H9 (cell line): Measurements from ENCODE around the gene TBC1D9B. TPM values are rescaled to one million over a fixed set of nuclear protein-coding genes. Genes with fewer than 3 reads are reported as not detected.

Source experiments
- DNase-seq: peaks from one replicate; pipeline ENCODE4 v3.0.0-alpha.2; 2017
- H2AFZ ChIP-seq: one replicate; pipeline ENCODE4 v1.6.1; 2013; ENCODE audit warnings: mild to moderate bottlenecking, low read length, control low read depth, moderate library complexity
- H2AK5ac ChIP-seq: 2 replicates; pipeline ENCODE4 v1.6.1; 2013; ENCODE audit warnings: low read length, control low read depth, mixed read lengths; ENCODE audit not compliant: insufficient read length
- H2BK120ac ChIP-seq: one replicate; pipeline ENCODE4 v1.6.1; 2013; ENCODE audit warnings: low read depth, mild to moderate bottlenecking, low read length, control low read depth, inconsistent platforms; ENCODE audit not compliant: poor library complexity, severe bottlenecking
- H2BK12ac ChIP-seq: 2 replicates; pipeline ENCODE4 v1.6.1; 2013; ENCODE audit warnings: low read length, control low read depth, mixed read lengths, low read depth; ENCODE audit not compliant: insufficient read length
- H2BK15ac ChIP-seq: 2 replicates; pipeline ENCODE4 v1.6.1; 2013; ENCODE audit warnings: low read depth, low read length, control low read depth
- H2BK20ac ChIP-seq: one replicate; pipeline ENCODE4 v1.6.1; 2013; ENCODE audit warnings: low read depth, mild to moderate bottlenecking, low read length, control low read depth, inconsistent platforms; ENCODE audit not compliant: poor library complexity, severe bottlenecking
- H2BK5ac ChIP-seq: 2 replicates; pipeline ENCODE4 v1.6.1; 2013; ENCODE audit warnings: low read length, control low read depth, mixed read lengths; ENCODE audit not compliant: insufficient read length
- H3K14ac ChIP-seq: 2 replicates; pipeline ENCODE4 v1.6.1; 2013; ENCODE audit warnings: low read length, control low read depth; ENCODE audit not compliant: insufficient read depth
- H3K18ac ChIP-seq: 2 replicates; pipeline ENCODE4 v1.6.1; 2013; ENCODE audit warnings: low read depth, mild to moderate bottlenecking, mixed read lengths, low read length, control low read depth; ENCODE audit not compliant: insufficient read length
- H3K23ac ChIP-seq: 2 replicates; pipeline ENCODE4 v1.6.1; 2013; ENCODE audit warnings: low read length, control low read depth, mixed read lengths, low read depth; ENCODE audit not compliant: insufficient read length
- H3K23me2 ChIP-seq: 2 replicates; pipeline ENCODE4 v1.6.1; 2013; ENCODE audit warnings: low read depth, mild to moderate bottlenecking, mixed read lengths, low read length, control low read depth; ENCODE audit not compliant: insufficient read length, poor library complexity, severe bottlenecking
- H3K27ac ChIP-seq: 2 replicates; pipeline ENCODE4 v1.5.1; 2013; ENCODE audit warnings: low read length, control low read depth, mixed read lengths, low read depth; ENCODE audit not compliant: insufficient read length
- H3K27me3 ChIP-seq: 2 replicates; pipeline ENCODE4 v1.6.1; 2013; ENCODE audit warnings: low read length, control low read depth, inconsistent platforms; ENCODE audit not compliant: insufficient read depth
- H3K4ac ChIP-seq: 2 replicates; pipeline ENCODE4 v1.6.1; 2013; ENCODE audit warnings: low read depth, mild to moderate bottlenecking, control low read depth, inconsistent platforms, low read length, moderate library complexity
- H3K4me1 ChIP-seq: 2 replicates; pipeline ENCODE4 v1.6.1; 2013; ENCODE audit warnings: low read length, control low read depth, inconsistent platforms; ENCODE audit not compliant: insufficient read depth
- H3K4me2 ChIP-seq: 2 replicates; pipeline ENCODE4 v1.6.1; 2013; ENCODE audit warnings: low read length, control low read depth, mixed read lengths; ENCODE audit not compliant: insufficient read length, insufficient read depth
- H3K56ac ChIP-seq: 2 replicates; pipeline ENCODE4 v1.6.1; 2013; ENCODE audit warnings: low read depth, mild to moderate bottlenecking, mixed read lengths, low read length, control low read depth; ENCODE audit not compliant: insufficient read length
- H3K79me1 ChIP-seq: 2 replicates; pipeline ENCODE4 v1.6.1; 2013; ENCODE audit warnings: low read depth, mild to moderate bottlenecking, moderate library complexity, low read length, control low read depth, inconsistent platforms; ENCODE audit not compliant: insufficient read depth, poor library complexity, severe bottlenecking
- H3K79me2 ChIP-seq: 2 replicates; pipeline ENCODE4 v1.6.1; 2013; ENCODE audit warnings: low read length, control low read depth, inconsistent platforms; ENCODE audit not compliant: insufficient read depth
- H3K9ac ChIP-seq: 2 replicates; pipeline ENCODE4 v1.6.1; 2013; ENCODE audit warnings: low read length, control low read depth, mixed read lengths; ENCODE audit not compliant: insufficient read length; ENCODE audit errors: extremely low read depth
- H3K9me3 ChIP-seq: one replicate; pipeline ENCODE4 v1.6.1; 2013; ENCODE audit warnings: low read depth, low read length, inconsistent platforms; ENCODE audit not compliant: control insufficient read depth
- H3T11ph ChIP-seq: one replicate; pipeline ENCODE4 v1.6.1; 2013; ENCODE audit warnings: mild to moderate bottlenecking, low read length, control low read depth, inconsistent platforms
- H4K20me1 ChIP-seq: one replicate; pipeline ENCODE4 v1.6.1; 2013; ENCODE audit not compliant: control insufficient read depth, insufficient read length, insufficient read depth
- H4K5ac ChIP-seq: 2 replicates; pipeline ENCODE4 v1.6.1; 2013; ENCODE audit warnings: low read depth, mild to moderate bottlenecking, mixed read lengths, low read length, control low read depth; ENCODE audit not compliant: insufficient read length
- H4K8ac ChIP-seq: replicated peaks from 2 replicates; pipeline ENCODE4 v1.6.1; 2013; ENCODE audit warnings: low read length, control low read depth, mixed read lengths, low read depth; ENCODE audit not compliant: insufficient read length
- H4K91ac ChIP-seq: 2 replicates; pipeline ENCODE4 v1.6.1; 2013; ENCODE audit warnings: low read depth, mild to moderate bottlenecking, moderate library complexity, mixed read lengths, low read length, control low read depth; ENCODE audit not compliant: insufficient read length
- H3K27ac Mint-ChIP-seq, 3 experiments: 2 replicates in 2 of 3; 3 replicates in 1 of 3; pipeline ENCODE4 v1.8.0; 2020 to 2021; ENCODE audit warnings: mixed read lengths in 3 of 3, mild to moderate bottlenecking in 1 of 3, moderate library complexity in 1 of 3
- H3K27me3 Mint-ChIP-seq: 2 replicates; pipeline ENCODE4 v1.8.0; 2021; ENCODE audit warnings: low read depth, mild to moderate bottlenecking, moderate library complexity, mixed read lengths
- H3K36me3 Mint-ChIP-seq, 3 experiments: 2 replicates in 2 of 3; 3 replicates in 1 of 3; pipeline ENCODE4 v1.8.0; 2020 to 2021; ENCODE audit warnings: low read depth in 3 of 3, mixed read lengths in 3 of 3; ENCODE audit not compliant: insufficient read depth in 1 of 3
- H3K4me1 Mint-ChIP-seq, 2 experiments: 2 replicates each; pipeline ENCODE4 v1.8.0; 2020; ENCODE audit warnings: mixed read lengths in 2 of 2
- H3K4me3 Mint-ChIP-seq, 2 experiments: 2 replicates in 1 of 2; 3 replicates in 1 of 2; pipeline ENCODE4 v1.8.0; 2020 to 2021; ENCODE audit warnings: mild to moderate bottlenecking in 2 of 2, mixed read lengths in 2 of 2, moderate library complexity in 1 of 2
- H3K9me3 Mint-ChIP-seq, 2 experiments: 2 replicates in 1 of 2; 3 replicates in 1 of 2; pipeline ENCODE4 v1.8.0; 2020; ENCODE audit warnings: mild to moderate bottlenecking in 2 of 2, mixed read lengths in 2 of 2, moderate library complexity in 1 of 2
- WGBS: extraction: QIAGEN DNeasy Blood & Tissue Kit; methylation state at CpG from one replicate; pipeline ENCODE4 v1.1.7; 2013; ENCODE audit warnings: missing lambda C conversion rate, low lambda C conversion rate, mixed read lengths; ENCODE audit not compliant: insufficient read length; ENCODE audit errors: extremely low coverage; 5-methylcytosine and 5-hydroxymethylcytosine counted together
- total RNA-seq: library from RNA; stranded (reverse); gene quantifications from 2 replicates; pipeline ENCODE4 v1.2.1, GENCODE V29; 2021
- TF ChIP-seq, protein P1 (sequence below): fragments of 200-600 bp; sonication (generic); conservative IDR thresholded peaks from 3 replicates; pipeline ENCODE4 v1.8.0; 2021; ENCODE audit warnings: antibody characterized with exemption, mild to moderate bottlenecking

TBC1D9B gene
- total RNA-seq, 1 experiment from 2014 or later: 62.1 TPM

DNA sequence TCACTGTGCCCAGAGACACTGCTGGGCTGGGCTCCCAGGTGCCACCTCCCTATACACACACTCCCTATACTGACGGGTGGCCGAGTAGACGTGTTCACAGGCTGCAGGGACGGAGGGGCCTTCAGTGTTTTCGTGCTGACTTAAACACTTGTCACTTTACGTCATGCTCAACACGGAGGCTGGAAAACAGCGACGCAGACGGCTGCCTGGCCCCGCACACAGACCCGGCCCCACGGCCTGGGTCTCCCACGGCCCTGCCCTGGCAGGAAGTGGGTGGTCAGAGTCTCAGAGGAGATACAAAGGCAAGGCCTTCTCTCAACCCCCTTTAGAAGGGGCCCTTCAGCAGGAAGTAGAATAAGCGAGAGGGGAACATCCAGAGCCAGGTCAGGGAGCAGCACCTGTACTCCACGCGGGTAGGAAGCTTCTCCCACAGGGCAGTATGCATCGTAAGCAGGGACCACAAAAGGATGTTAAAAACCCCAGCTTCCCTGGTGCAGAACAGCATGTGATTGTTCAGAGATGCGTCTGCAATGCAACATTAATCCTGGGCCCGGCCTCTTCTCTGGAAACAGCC, 11.9 kb upstream of the TBC1D9B start:
- Mint-ChIP-seq H3K4me1 (peaks cover 11 to 20% of the 10 kb centered on the region in 2 experiments), H3K9me3 (no peaks in the 10 kb centered on the region), H3K27me3 (no peaks in the 10 kb centered on the region; the same call in 1 of the 2 replicates), H3K27ac (peak overlapping the region in 1 of 3 experiments; percentile 35; a peak in 1 of 7 replicates), H3K36me3 (peaks cover 0 to 2% (median 0%) of the 10 kb centered on the region in 3 experiments; a peak in 1 of 7 replicates), H3K4me3 (no peak overlapping the region; a peak in 1 of 5 replicates)
- Histone ChIP-seq H2AK5ac (no peak overlapping the region), H4K20me1 (no peaks in the 10 kb centered on the region), H4K5ac (no peak overlapping the region), H2BK120ac (no peak overlapping the region), H3K27ac (no peak overlapping the region), H4K91ac (no peak overlapping the region), H3K23me2 (no peaks in the 10 kb centered on the region), H3K56ac (no peak overlapping the region), H3K9me3 (no peaks in the 10 kb centered on the region), H3K14ac (no peak overlapping the region), H4K8ac (no peak overlapping the region), H2BK12ac (no peak overlapping the region), H2BK15ac (no peak overlapping the region), H3K79me2 (no peaks in the 10 kb centered on the region), H3K79me1 (no peaks in the 10 kb centered on the region), H3T11ph (no peak overlapping the region), H2BK20ac (no peak overlapping the region), H3K9ac (no peak overlapping the region), H2AFZ (no peak overlapping the region), H3K4ac (no peak overlapping the region), H3K4me1 (peaks cover 7% of the 10 kb centered on the region; the same call in 1 of the 2 replicates), H2BK5ac (no peak overlapping the region), H3K27me3 (no peaks in the 10 kb centered on the region), H3K18ac (no peak overlapping the region), H3K4me2 (no peak overlapping the region), H3K23ac (no peak overlapping the region)
- no CpG with 5 or more reads among the region's 20 CpGs for WGBS
- TF ChIP-seq, protein P1, sequence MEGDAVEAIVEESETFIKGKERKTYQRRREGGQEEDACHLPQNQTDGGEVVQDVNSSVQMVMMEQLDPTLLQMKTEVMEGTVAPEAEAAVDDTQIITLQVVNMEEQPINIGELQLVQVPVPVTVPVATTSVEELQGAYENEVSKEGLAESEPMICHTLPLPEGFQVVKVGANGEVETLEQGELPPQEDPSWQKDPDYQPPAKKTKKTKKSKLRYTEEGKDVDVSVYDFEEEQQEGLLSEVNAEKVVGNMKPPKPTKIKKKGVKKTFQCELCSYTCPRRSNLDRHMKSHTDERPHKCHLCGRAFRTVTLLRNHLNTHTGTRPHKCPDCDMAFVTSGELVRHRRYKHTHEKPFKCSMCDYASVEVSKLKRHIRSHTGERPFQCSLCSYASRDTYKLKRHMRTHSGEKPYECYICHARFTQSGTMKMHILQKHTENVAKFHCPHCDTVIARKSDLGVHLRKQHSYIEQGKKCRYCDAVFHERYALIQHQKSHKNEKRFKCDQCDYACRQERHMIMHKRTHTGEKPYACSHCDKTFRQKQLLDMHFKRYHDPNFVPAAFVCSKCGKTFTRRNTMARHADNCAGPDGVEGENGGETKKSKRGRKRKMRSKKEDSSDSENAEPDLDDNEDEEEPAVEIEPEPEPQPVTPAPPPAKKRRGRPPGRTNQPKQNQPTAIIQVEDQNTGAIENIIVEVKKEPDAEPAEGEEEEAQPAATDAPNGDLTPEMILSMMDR: no peak
- DNase-seq: no peak
